ENCODE data around the gene GTF2F1.
"Not testable (repeated sequence)": the region's sequence is repeated elsewhere in the genome, so short reads cannot be mapped to it uniquely, and the experiment has no call there.

Gene GTF2F1

GRCh38 chr19:6355321-6356040, 37.5 kb downstream of the GTF2F1 start:
- DNase-seq (ENCODE audit: low read depth) = not testable (repeated sequence)

- no peak for DNase-seq (ENCODE audit: low read depth)
Measured at GRCh38 chr19:6354098-6354674, 38.8 kb downstream of the GTF2F1 start.

GRCh38 chr19:6352381-6353165, 40.4 kb downstream of the GTF2F1 start:
- DNase-seq (ENCODE audit: low read depth) = no peak

GRCh38 chr19:6350688-6351087, 42.3 kb downstream of the GTF2F1 start:
- DNase-seq (ENCODE audit: low read depth) = no peak

- DNase-seq (ENCODE audit: low read depth) = not testable (repeated sequence)
Measured at GRCh38 chr19:6349271-6349670, 43.7 kb downstream of the GTF2F1 start.

GRCh38 chr19:6343462-6343861, 49.5 kb downstream of the GTF2F1 start:
- DNase-seq (ENCODE audit: low read depth) = no peak

GRCh38 chr19:6340493-6341201, 52.3 kb downstream of the GTF2F1 start:
- DNase-seq (ENCODE audit: low read depth) = no peak

GRCh38 chr19:6334490-6335285, 58.3 kb downstream of the GTF2F1 start:
- DNase-seq (ENCODE audit: low read depth) = no peak

GRCh38 chr19:6333439-6333838, 59.5 kb downstream of the GTF2F1 start, which contains the start of gene ACER1:
ACER1 (minus strand) TSS chr19:6333612; CDS start chr19:6333551, 61 bp downstream.
- no peak for DNase-seq (ENCODE audit: low read depth)

All from CMK (cell line).